DND-41 (cell line): ENCODE data around the gene LIMS1.
A peak's percentile ranks its signal among the peaks of the same experiment; 100 is the strongest.

Experiments
- ATAC-seq: fragments of 200-7000 bp; cut with Tn5 transposase; 3 replicates; pipeline ENCODE4 v1.9.1; 2021; ENCODE audit warnings: low read depth; ENCODE audit not compliant: insufficient read depth
- DNase-seq: peaks from one replicate; pipeline ENCODE4 v3.0.0-alpha.2; 2020
- H2AFZ ChIP-seq: 2 replicates; pipeline ENCODE4 v1.6.0; 2012; ENCODE audit warnings: low read depth, low read length
- H3K27ac ChIP-seq: 2 replicates; pipeline ENCODE4 v1.5.1; 2012; ENCODE audit warnings: low read length, inconsistent platforms
- H3K27me3 ChIP-seq: fragments of 200-600 bp; sonication (generic); 2 replicates; pipeline ENCODE4 v1.6.0; 2012; ENCODE audit warnings: low read length, mild to moderate bottlenecking, inconsistent platforms; ENCODE audit not compliant: insufficient read depth, poor library complexity
- H3K36me3 ChIP-seq: 2 replicates; pipeline ENCODE4 v1.5.1; 2012; ENCODE audit warnings: low read length, inconsistent platforms; ENCODE audit not compliant: insufficient read depth
- H3K4me1 ChIP-seq: 2 replicates; pipeline ENCODE4 v1.5.1; 2012; ENCODE audit warnings: mild to moderate bottlenecking, low read length; ENCODE audit not compliant: insufficient read depth
- H3K4me2 ChIP-seq: 2 replicates; pipeline ENCODE4 v1.6.0; 2012; ENCODE audit warnings: mild to moderate bottlenecking, moderate library complexity, low read length, inconsistent platforms; ENCODE audit not compliant: insufficient read depth
- H3K4me3 ChIP-seq, 2 experiments: fragments of 200-600 bp in 1 of 2; shearing (Covaris generic) in 1 of 2; 2 replicates each; pipeline ENCODE4 v1.5.1; 2012 to 2016; ENCODE audit warnings: inconsistent platforms in 2 of 2, low read length in 2 of 2, mild to moderate bottlenecking in 2 of 2, low read depth in 1 of 2, moderate library complexity in 1 of 2
- H3K79me2 ChIP-seq: 2 replicates; pipeline ENCODE4 v1.6.0; 2012; ENCODE audit warnings: low read length, inconsistent platforms; ENCODE audit not compliant: insufficient read depth
- H3K9ac ChIP-seq: 2 replicates; pipeline ENCODE4 v1.6.0; 2012; ENCODE audit warnings: low read depth, mild to moderate bottlenecking, inconsistent platforms, low read length, moderate library complexity
- H3K9me3 ChIP-seq: 2 replicates; pipeline ENCODE4 v1.5.1; 2012; ENCODE audit warnings: low read length, moderate library complexity, mild to moderate bottlenecking, inconsistent platforms; ENCODE audit not compliant: insufficient read depth, severe bottlenecking
- H4K20me1 ChIP-seq: 2 replicates; pipeline ENCODE4 v1.6.0; 2012; ENCODE audit warnings: low read length; ENCODE audit not compliant: insufficient read depth
- EZH2 ChIP-seq: IDR thresholded peaks from 3 replicates; pipeline ENCODE4 v1.6.1; 2012; ENCODE audit warnings: borderline replicate concordance, low read depth, mild to moderate bottlenecking, moderate library complexity, low read length, inconsistent platforms; ENCODE audit not compliant: severe bottlenecking
- TF ChIP-seq, protein P1 (sequence below): IDR thresholded peaks from 2 replicates; pipeline ENCODE4 v1.5.1; 2012; ENCODE audit warnings: borderline replicate concordance, low read length, moderate library complexity, mild to moderate bottlenecking; ENCODE audit not compliant: poor library complexity, severe bottlenecking; ENCODE audit errors: extremely low read depth

LIMS1 gene

DNA sequence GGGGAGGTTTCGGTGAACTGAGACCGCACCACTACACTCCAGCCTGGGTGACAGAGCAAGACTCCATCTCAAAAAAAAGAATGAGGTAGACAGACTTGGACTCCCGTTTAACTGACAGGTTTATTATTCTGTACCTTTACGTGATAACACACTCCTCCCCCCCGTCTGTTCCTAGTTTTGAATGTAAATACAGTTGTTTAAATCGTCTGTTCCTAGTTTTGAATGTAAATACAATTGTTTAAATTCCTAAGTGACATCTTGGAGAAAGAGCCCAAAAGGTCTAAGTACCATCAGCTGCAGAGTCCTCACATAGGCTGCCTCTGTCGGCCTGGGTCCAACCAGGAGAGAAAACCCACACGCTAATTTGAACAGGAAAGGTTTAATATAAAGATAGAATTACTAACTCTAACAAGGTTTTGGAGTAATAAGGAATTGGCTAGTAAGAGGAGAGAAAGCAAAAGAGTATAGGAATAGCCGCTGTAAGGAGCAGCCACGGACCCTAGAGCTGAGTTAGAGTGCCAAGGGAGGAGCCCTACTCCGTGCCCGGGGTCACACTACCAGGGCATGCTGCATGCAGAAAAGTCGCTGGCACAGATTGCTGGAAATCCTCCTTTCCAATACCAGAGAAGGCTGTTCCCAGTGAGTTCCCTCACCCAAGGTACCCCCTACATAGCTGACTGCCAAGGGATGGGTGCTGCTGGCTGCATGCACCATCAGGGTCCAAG, 101.5 kb downstream of the LIMS1 start:
- Histone ChIP-seq H2AFZ (no peak overlapping the region), H3K4me1 (no peaks in the 10 kb centered on the region), H3K9me3 (no peaks in the 10 kb centered on the region), H3K4me2 (no peak overlapping the region), H3K4me3 (no peak overlapping the region), H3K27ac (no peak overlapping the region), H3K79me2 (peaks cover 6% of the 10 kb centered on the region), H3K36me3 (no peaks in the 10 kb centered on the region), H3K27me3 (no peaks in the 10 kb centered on the region), H3K9ac (no peak overlapping the region), H4K20me1 (peaks cover 32% of the 10 kb centered on the region)
- DNase-seq, result no peak
- peak; percentile 36; the same call in 2 of the 3 replicates for ATAC-seq
- no peak for TF ChIP-seq EZH2
- TF ChIP-seq, protein P1, sequence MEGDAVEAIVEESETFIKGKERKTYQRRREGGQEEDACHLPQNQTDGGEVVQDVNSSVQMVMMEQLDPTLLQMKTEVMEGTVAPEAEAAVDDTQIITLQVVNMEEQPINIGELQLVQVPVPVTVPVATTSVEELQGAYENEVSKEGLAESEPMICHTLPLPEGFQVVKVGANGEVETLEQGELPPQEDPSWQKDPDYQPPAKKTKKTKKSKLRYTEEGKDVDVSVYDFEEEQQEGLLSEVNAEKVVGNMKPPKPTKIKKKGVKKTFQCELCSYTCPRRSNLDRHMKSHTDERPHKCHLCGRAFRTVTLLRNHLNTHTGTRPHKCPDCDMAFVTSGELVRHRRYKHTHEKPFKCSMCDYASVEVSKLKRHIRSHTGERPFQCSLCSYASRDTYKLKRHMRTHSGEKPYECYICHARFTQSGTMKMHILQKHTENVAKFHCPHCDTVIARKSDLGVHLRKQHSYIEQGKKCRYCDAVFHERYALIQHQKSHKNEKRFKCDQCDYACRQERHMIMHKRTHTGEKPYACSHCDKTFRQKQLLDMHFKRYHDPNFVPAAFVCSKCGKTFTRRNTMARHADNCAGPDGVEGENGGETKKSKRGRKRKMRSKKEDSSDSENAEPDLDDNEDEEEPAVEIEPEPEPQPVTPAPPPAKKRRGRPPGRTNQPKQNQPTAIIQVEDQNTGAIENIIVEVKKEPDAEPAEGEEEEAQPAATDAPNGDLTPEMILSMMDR, result no peak

GRCh38 chr2:108637304-108637669, 103.0 kb downstream of the LIMS1 start:
- Histone ChIP-seq H3K4me1 (no peaks in the 10 kb centered on the region), H3K79me2 (peaks cover 6% of the 10 kb centered on the region), H2AFZ (no peak overlapping the region), H3K9me3 (no peaks in the 10 kb centered on the region), H3K9ac (no peak overlapping the region), H3K27ac (no peak overlapping the region), H3K4me2 (no peak overlapping the region), H3K27me3 (no peaks in the 10 kb centered on the region), H3K36me3 (no peaks in the 10 kb centered on the region), H3K4me3 (no peak overlapping the region), H4K20me1 (peaks cover 29% of the 10 kb centered on the region)
- DNase-seq (no peak), ATAC-seq (no peak)
- TF ChIP-seq, protein P1, result no peak
- no peak for TF ChIP-seq EZH2

- Histone ChIP-seq H3K4me1 (no peaks in the 10 kb centered on the region), H4K20me1 (peaks cover 15% of the 10 kb centered on the region), H2AFZ (no peak overlapping the region), H3K4me3 (no peak overlapping the region), H3K27me3 (no peaks in the 10 kb centered on the region), H3K36me3 (no peaks in the 10 kb centered on the region; the same call in 1 of the 2 replicates), H3K9me3 (no peaks in the 10 kb centered on the region), H3K9ac (no peak overlapping the region), H3K79me2 (peaks cover 5% of the 10 kb centered on the region), H3K4me2 (no peak overlapping the region), H3K27ac (no peak overlapping the region)
- DNase-seq, result no peak
- TF ChIP-seq, protein P1, result no peak
- TF ChIP-seq EZH2, result no peak
- no peak for ATAC-seq
These were observed 106.5 kb downstream of the LIMS1 start for GRCh38 chr2:108640731-108641130.
